ENCODE results near the gene GPNMB. TPM values are rescaled to one million over a fixed set of nuclear protein-coding genes. Genes with fewer than 3 reads are reported as not detected.

Gene GPNMB
- total and polyA plus RNA-seq, 2 of the 13 experiments (the other 11 are each of a cell fraction or from before 2014, with no cell fraction given): 1.1 to 1.6 TPM

DNA sequence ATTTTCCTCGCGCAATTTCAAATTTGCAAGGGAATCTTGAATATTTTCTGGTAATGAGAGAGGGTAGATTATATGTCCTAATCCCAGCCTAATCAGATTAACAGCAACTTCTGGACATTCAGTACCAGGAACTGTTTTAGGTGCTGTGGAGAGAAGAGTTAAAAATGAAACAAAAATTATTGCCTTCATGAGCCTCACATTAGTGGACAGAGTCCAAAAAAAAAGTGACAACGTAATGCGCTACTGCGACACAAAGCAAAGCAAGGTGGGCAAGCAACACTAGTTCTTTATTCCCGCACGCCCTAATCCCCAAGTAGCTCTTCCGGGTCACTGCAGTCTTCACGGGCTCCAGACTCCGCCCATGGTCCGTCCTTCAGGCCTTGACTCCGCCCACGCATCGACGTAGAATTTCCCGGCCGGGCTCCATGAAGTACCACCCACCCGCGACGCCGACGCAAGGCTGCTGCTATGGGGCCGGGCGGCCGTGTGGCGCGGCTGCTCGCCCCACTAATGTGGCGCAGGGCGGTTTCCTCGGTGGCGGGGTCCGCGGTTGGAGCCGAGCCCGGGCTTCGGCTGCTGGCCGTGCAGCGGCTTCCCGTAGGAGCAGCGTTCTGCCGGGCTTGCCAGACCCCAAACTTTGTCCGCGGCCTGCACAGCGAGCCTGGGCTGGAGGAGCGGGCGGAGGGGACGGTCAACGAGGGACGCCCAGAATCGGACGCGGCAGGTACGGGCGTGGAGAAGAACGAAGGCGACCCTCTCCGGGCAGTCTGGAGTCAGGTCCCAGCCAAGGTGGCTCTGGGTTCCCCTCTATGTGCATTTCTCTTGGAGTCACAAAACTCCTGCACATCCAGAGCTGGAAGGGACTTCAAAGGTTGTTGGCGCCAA, 52.6 kb downstream of the GPNMB start, which contains the start of gene MALSU1 (continued):
- TF ChIP-seq ZNF121 (CRISPR knock-in tag; IDR thresholded peaks at IDR 0.05) (no peak), ZSCAN12 (CRISPR knock-in tag; IDR thresholded peaks at IDR 0.05) (no peak; the same call in 1 of the 2 replicates), RORA (CRISPR knock-in tag; IDR thresholded peaks at IDR 0.05) (no peak), ZNF792 (CRISPR knock-in tag; IDR thresholded peaks at IDR 0.05) (0 out of 2 replicates have a peak, but pooled peaks have one; percentile 59), NCOR1 (IDR thresholded peaks at IDR 0.05; ENCODE audit: borderline replicate concordance, low read length) (no peak), ZNF460 (CRISPR knock-in tag; IDR thresholded peaks at IDR 0.05; ENCODE audit: borderline replicate concordance) (no peak), SMARCC2 (IDR thresholded peaks at IDR 0.05) (no peak), POLR2G (IDR thresholded peaks at IDR 0.05; ENCODE audit: low read depth, low read length) (peak; percentile 97), ZNF629 (CRISPR knock-in tag; conservative IDR thresholded peaks at IDR 0.05) (no peak; the same call in 1 of the 2 replicates)
- TF ChIP-seq, protein P1, sequence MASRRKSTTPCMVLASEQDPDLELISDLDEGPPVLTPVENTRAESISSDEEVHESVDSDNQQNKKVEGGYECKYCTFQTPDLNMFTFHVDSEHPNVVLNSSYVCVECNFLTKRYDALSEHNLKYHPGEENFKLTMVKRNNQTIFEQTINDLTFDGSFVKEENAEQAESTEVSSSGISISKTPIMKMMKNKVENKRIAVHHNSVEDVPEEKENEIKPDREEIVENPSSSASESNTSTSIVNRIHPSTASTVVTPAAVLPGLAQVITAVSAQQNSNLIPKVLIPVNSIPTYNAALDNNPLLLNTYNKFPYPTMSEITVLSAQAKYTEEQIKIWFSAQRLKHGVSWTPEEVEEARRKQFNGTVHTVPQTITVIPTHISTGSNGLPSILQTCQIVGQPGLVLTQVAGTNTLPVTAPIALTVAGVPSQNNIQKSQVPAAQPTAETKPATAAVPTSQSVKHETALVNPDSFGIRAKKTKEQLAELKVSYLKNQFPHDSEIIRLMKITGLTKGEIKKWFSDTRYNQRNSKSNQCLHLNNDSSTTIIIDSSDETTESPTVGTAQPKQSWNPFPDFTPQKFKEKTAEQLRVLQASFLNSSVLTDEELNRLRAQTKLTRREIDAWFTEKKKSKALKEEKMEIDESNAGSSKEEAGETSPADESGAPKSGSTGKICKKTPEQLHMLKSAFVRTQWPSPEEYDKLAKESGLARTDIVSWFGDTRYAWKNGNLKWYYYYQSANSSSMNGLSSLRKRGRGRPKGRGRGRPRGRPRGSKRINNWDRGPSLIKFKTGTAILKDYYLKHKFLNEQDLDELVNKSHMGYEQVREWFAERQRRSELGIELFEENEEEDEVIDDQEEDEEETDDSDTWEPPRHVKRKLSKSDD (CRISPR knock-in tag; IDR thresholded peaks at IDR 0.05; ENCODE audit: low read depth): no peak; the same call in 1 of the 2 replicates
- TF ChIP-seq, protein P2, sequence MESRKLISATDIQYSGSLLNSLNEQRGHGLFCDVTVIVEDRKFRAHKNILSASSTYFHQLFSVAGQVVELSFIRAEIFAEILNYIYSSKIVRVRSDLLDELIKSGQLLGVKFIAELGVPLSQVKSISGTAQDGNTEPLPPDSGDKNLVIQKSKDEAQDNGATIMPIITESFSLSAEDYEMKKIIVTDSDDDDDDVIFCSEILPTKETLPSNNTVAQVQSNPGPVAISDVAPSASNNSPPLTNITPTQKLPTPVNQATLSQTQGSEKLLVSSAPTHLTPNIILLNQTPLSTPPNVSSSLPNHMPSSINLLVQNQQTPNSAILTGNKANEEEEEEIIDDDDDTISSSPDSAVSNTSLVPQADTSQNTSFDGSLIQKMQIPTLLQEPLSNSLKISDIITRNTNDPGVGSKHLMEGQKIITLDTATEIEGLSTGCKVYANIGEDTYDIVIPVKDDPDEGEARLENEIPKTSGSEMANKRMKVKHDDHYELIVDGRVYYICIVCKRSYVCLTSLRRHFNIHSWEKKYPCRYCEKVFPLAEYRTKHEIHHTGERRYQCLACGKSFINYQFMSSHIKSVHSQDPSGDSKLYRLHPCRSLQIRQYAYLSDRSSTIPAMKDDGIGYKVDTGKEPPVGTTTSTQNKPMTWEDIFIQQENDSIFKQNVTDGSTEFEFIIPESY (CRISPR knock-in tag; IDR thresholded peaks at IDR 0.05): no peak
- TF ChIP-seq, protein P3, sequence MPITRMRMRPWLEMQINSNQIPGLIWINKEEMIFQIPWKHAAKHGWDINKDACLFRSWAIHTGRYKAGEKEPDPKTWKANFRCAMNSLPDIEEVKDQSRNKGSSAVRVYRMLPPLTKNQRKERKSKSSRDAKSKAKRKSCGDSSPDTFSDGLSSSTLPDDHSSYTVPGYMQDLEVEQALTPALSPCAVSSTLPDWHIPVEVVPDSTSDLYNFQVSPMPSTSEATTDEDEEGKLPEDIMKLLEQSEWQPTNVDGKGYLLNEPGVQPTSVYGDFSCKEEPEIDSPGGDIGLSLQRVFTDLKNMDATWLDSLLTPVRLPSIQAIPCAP (CRISPR knock-in tag; IDR thresholded peaks at IDR 0.05; ENCODE audit: low read depth): peak; percentile 68; the same call in 1 of the 2 replicates
- TF ChIP-seq, protein P4, sequence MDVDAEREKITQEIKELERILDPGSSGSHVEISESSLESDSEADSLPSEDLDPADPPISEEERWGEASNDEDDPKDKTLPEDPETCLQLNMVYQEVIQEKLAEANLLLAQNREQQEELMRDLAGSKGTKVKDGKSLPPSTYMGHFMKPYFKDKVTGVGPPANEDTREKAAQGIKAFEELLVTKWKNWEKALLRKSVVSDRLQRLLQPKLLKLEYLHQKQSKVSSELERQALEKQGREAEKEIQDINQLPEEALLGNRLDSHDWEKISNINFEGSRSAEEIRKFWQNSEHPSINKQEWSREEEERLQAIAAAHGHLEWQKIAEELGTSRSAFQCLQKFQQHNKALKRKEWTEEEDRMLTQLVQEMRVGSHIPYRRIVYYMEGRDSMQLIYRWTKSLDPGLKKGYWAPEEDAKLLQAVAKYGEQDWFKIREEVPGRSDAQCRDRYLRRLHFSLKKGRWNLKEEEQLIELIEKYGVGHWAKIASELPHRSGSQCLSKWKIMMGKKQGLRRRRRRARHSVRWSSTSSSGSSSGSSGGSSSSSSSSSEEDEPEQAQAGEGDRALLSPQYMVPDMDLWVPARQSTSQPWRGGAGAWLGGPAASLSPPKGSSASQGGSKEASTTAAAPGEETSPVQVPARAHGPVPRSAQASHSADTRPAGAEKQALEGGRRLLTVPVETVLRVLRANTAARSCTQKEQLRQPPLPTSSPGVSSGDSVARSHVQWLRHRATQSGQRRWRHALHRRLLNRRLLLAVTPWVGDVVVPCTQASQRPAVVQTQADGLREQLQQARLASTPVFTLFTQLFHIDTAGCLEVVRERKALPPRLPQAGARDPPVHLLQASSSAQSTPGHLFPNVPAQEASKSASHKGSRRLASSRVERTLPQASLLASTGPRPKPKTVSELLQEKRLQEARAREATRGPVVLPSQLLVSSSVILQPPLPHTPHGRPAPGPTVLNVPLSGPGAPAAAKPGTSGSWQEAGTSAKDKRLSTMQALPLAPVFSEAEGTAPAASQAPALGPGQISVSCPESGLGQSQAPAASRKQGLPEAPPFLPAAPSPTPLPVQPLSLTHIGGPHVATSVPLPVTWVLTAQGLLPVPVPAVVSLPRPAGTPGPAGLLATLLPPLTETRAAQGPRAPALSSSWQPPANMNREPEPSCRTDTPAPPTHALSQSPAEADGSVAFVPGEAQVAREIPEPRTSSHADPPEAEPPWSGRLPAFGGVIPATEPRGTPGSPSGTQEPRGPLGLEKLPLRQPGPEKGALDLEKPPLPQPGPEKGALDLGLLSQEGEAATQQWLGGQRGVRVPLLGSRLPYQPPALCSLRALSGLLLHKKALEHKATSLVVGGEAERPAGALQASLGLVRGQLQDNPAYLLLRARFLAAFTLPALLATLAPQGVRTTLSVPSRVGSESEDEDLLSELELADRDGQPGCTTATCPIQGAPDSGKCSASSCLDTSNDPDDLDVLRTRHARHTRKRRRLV (CRISPR knock-in tag; IDR thresholded peaks at IDR 0.05): no peak; the same call in 1 of the 2 replicates
- TF ChIP-seq, protein P5, sequence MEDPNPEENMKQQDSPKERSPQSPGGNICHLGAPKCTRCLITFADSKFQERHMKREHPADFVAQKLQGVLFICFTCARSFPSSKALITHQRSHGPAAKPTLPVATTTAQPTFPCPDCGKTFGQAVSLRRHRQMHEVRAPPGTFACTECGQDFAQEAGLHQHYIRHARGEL (CRISPR knock-in tag; IDR thresholded peaks at IDR 0.05): no peak
- TF ChIP-seq, protein P6, sequence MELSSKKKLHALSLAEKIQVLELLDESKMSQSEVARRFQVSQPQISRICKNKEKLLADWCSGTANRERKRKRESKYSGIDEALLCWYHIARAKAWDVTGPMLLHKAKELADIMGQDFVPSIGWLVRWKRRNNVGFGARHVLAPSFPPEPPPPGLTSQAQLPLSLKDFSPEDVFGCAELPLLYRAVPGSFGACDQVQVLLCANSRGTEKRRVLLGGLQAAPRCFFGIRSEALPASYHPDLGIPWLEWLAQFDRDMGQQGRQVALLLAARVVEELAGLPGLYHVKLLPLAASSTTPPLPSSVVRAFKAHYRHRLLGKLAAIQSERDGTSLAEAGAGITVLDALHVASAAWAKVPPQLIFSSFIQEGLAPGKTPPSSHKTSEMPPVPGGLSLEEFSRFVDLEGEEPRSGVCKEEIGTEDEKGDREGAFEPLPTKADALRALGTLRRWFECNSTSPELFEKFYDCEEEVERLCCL (CRISPR knock-in tag; IDR thresholded peaks at IDR 0.05; ENCODE audit: borderline replicate concordance): no peak

Measured in HepG2 (cell line).